OCI-LY3 (cell line): ENCODE measurements around the gene PAEP.

Experiments used
- H2AFZ ChIP-seq: fragments of 200-600, 300-600 bp; shearing (Covaris generic); 2 replicates; pipeline ENCODE4 v1.6.0; 2014; ENCODE audit warnings: antibody characterized with exemption, low read depth, low read length
- H3K27ac ChIP-seq: fragments of 200-600, 300-600 bp; sonication (generic); 2 replicates; pipeline ENCODE4 v1.5.1; 2014; ENCODE audit warnings: mild to moderate bottlenecking, low read length, moderate library complexity, mixed read lengths
- H3K27me3 ChIP-seq: fragments of 200-600, 300-600 bp; sonication (generic); 2 replicates; pipeline ENCODE4 v1.6.1; 2014; ENCODE audit warnings: low read depth, low read length, mixed read lengths
- H3K36me3 ChIP-seq: fragments of 200-600, 300-600 bp; sonication (generic); replicated peaks from 2 replicates; pipeline ENCODE3; 2014; ENCODE audit warnings: low read depth, low read length, mixed read lengths
- H3K4me1 ChIP-seq: fragments of 300-600, 200-600 bp; sonication (generic); 2 replicates; pipeline ENCODE4 v1.6.1; 2014; ENCODE audit warnings: low read length, mixed read lengths
- H3K4me2 ChIP-seq: fragments of 200-600, 300-600 bp; sonication (generic); 2 replicates; pipeline ENCODE4 v1.6.1; 2014; ENCODE audit warnings: low read length, mixed read lengths
- H3K4me3 ChIP-seq: fragments of 300-600, 200-600 bp; sonication (generic); 2 replicates; pipeline ENCODE4 v1.5.1; 2014; ENCODE audit warnings: antibody characterized with exemption, mild to moderate bottlenecking, low read length, moderate library complexity
- H3K79me2 ChIP-seq: fragments of 300-600, 200-600 bp; shearing (Covaris generic); 2 replicates; pipeline ENCODE4 v1.6.1; 2014; ENCODE audit warnings: mild to moderate bottlenecking, low read length, mixed read lengths
- H3K9ac ChIP-seq: fragments of 300-600, 200-600 bp; shearing (Covaris generic); 2 replicates; pipeline ENCODE4 v1.6.0; 2014; ENCODE audit warnings: mild to moderate bottlenecking, low read length, moderate library complexity
- H3K9me3 ChIP-seq: fragments of 200-600, 300-600 bp; shearing (Covaris generic); 2 replicates; pipeline ENCODE4 v1.6.1; 2014; ENCODE audit warnings: low read length, mixed read lengths; ENCODE audit not compliant: insufficient read depth
- H4K20me1 ChIP-seq: fragments of 200-600, 300-600 bp; sonication (generic); 2 replicates; pipeline ENCODE4 v1.6.1; 2016; ENCODE audit warnings: low read length, mixed read lengths; ENCODE audit not compliant: insufficient read depth
- CTCF ChIP-seq: fragments of 200-600, 300-600 bp; sonication (generic); IDR thresholded peaks from 2 replicates; pipeline ENCODE4 v1.5.1; 2014; ENCODE audit warnings: antibody characterized with exemption, low read length, low read depth
- EZH2phosphoT487 ChIP-seq: fragments of 200-600 bp; shearing (Covaris generic); IDR thresholded peaks from 2 replicates; pipeline ENCODE4 v1.6.1; 2018; ENCODE audit warnings: antibody characterized with exemption, mixed run types, low read depth

PAEP gene

GRCh38 chr9:135572233-135572632 lies 10.7 kb downstream of the PAEP start:
- no peak overlapping the region for H2AFZ ChIP-seq
- no peaks in the 10 kb centered on the region for H3K4me1 ChIP-seq
- H3K79me2 ChIP-seq, result no peaks in the 10 kb centered on the region
- no peaks in the 10 kb centered on the region for H3K9me3 ChIP-seq
- H3K27ac ChIP-seq, result no peak overlapping the region
- H3K36me3 ChIP-seq, result no peaks in the 10 kb centered on the region
- no peak for TF ChIP-seq CTCF
- TF ChIP-seq EZH2phosphoT487, result no peak
- no peak overlapping the region for H3K4me2 ChIP-seq
- H3K9ac ChIP-seq, result no peak overlapping the region
- no peak overlapping the region for H3K4me3 ChIP-seq
- H4K20me1 ChIP-seq, result no peaks in the 10 kb centered on the region
- peaks cover 10% of the 10 kb centered on the region; the same call in 1 of the 2 replicates for H3K27me3 ChIP-seq

- Histone ChIP-seq H3K4me1 (no peaks in the 10 kb centered on the region), H3K9ac (no peak overlapping the region), H2AFZ (no peak overlapping the region), H4K20me1 (no peaks in the 10 kb centered on the region), H3K79me2 (no peaks in the 10 kb centered on the region), H3K4me3 (no peak overlapping the region), H3K9me3 (no peaks in the 10 kb centered on the region), H3K4me2 (no peak overlapping the region), H3K36me3 (no peaks in the 10 kb centered on the region), H3K27ac (no peak overlapping the region), H3K27me3 (peaks cover 10% of the 10 kb centered on the region; the same call in 1 of the 2 replicates)
- TF ChIP-seq CTCF (no peak), EZH2phosphoT487 (no peak)
Observed at GRCh38 chr9:135573124-135573523, 11.6 kb downstream of the PAEP start.

- no peak overlapping the region for H3K9ac ChIP-seq
- H3K27ac ChIP-seq, result no peak overlapping the region
- no peak overlapping the region for H3K4me2 ChIP-seq
- H3K4me1 ChIP-seq, result no peaks in the 10 kb centered on the region
- no peak overlapping the region for H3K4me3 ChIP-seq
- H3K36me3 ChIP-seq, result no peaks in the 10 kb centered on the region
- H2AFZ ChIP-seq, result no peak overlapping the region
- H3K9me3 ChIP-seq, result no peaks in the 10 kb centered on the region
- no peaks in the 10 kb centered on the region for H3K79me2 ChIP-seq
- peaks cover 3% of the 10 kb centered on the region; the same call in 1 of the 2 replicates for H3K27me3 ChIP-seq
- no peaks in the 10 kb centered on the region for H4K20me1 ChIP-seq
- no peak for TF ChIP-seq EZH2phosphoT487
- TF ChIP-seq CTCF, result no peak
Observed at GRCh38 chr9:135574331-135574730, 12.8 kb downstream of the PAEP start.

- H3K4me3 ChIP-seq, result no peak overlapping the region
- no peaks in the 10 kb centered on the region for H4K20me1 ChIP-seq
- no peak overlapping the region for H2AFZ ChIP-seq
- H3K4me1 ChIP-seq, result no peaks in the 10 kb centered on the region
- H3K9me3 ChIP-seq, result no peaks in the 10 kb centered on the region
- H3K79me2 ChIP-seq, result no peaks in the 10 kb centered on the region
- H3K36me3 ChIP-seq, result no peaks in the 10 kb centered on the region
- no peaks in the 10 kb centered on the region for H3K27me3 ChIP-seq
- no peak overlapping the region for H3K4me2 ChIP-seq
- no peak overlapping the region for H3K9ac ChIP-seq
- no peak for TF ChIP-seq CTCF
- no peak for TF ChIP-seq EZH2phosphoT487
- no peak overlapping the region for H3K27ac ChIP-seq
Observed at GRCh38 chr9:135574943-135575342, 13.4 kb downstream of the PAEP start.
